SU-DHL-6 (cell line): ENCODE results near the gene SSC4D.
"Not testable (repeated sequence)": the region's sequence is repeated elsewhere in the genome, so short reads cannot be mapped to it uniquely, and the experiment has no call there.

Experiments
- H2AFZ ChIP-seq: fragments of 200-600 bp; sonication (generic); 2 replicates; pipeline ENCODE4 v1.6.1; 2014; ENCODE audit warnings: low read depth, mild to moderate bottlenecking, moderate library complexity, mixed read lengths, antibody characterized with exemption, low read length; ENCODE audit not compliant: severe bottlenecking
- H3F3A ChIP-seq: fragments of 200-600 bp; shearing (Covaris generic); 2 replicates; pipeline ENCODE4 v1.6.0; 2016; ENCODE audit warnings: antibody characterized with exemption, mild to moderate bottlenecking; ENCODE audit not compliant: insufficient read depth
- H3K27ac ChIP-seq: fragments of 200-600 bp; sonication (generic); 2 replicates; pipeline ENCODE4 v1.5.1; 2016; ENCODE audit warnings: low read depth, mild to moderate bottlenecking, low read length, moderate library complexity, mixed read lengths
- H3K27me3 ChIP-seq: fragments of 200-600 bp; sonication (generic), shearing (Covaris generic); 2 replicates; pipeline ENCODE4 v1.6.0; 2014; ENCODE audit warnings: mild to moderate bottlenecking, low read length
- H3K36me3 ChIP-seq: fragments of 200-600 bp; sonication (generic); 2 replicates; pipeline ENCODE4 v1.6.1; 2014; ENCODE audit warnings: mild to moderate bottlenecking, low read length, mixed read lengths
- H3K4me2 ChIP-seq: fragments of 300-600, 200-600 bp; shearing (Covaris generic), sonication (generic); 2 replicates; pipeline ENCODE4 v1.6.0; 2014; ENCODE audit warnings: low read length, low read depth, mild to moderate bottlenecking; ENCODE audit not compliant: poor library complexity, severe bottlenecking
- H3K4me3 ChIP-seq: fragments of 200-600 bp; sonication (generic); 2 replicates; pipeline ENCODE4 v1.5.1; 2014; ENCODE audit warnings: antibody characterized with exemption, low read length, mild to moderate bottlenecking, mixed read lengths; ENCODE audit not compliant: insufficient read depth, poor library complexity, severe bottlenecking
- H3K79me2 ChIP-seq: fragments of 200-600 bp; sonication (generic); 2 replicates; pipeline ENCODE4 v1.6.1; 2014; ENCODE audit warnings: mild to moderate bottlenecking, low read length, moderate library complexity; ENCODE audit not compliant: insufficient read depth
- H3K9ac ChIP-seq: fragments of 200-600 bp; sonication (generic); 2 replicates; pipeline ENCODE4 v1.7.0; 2014; ENCODE audit warnings: mild to moderate bottlenecking, low read length
- H3K9me2 ChIP-seq: fragments of 200-600 bp; sonication (generic); replicated peaks from 2 replicates; pipeline ENCODE4 v1.6.1; 2014; ENCODE audit warnings: low read length; ENCODE audit not compliant: insufficient read depth
- H3K9me3 ChIP-seq: fragments of 200-600 bp; sonication (generic); 2 replicates; pipeline ENCODE4 v1.6.1; 2014; ENCODE audit warnings: low read length, mixed read lengths; ENCODE audit not compliant: insufficient read depth
- H4K20me1 ChIP-seq: fragments of 200-600 bp; sonication (generic); 2 replicates; pipeline ENCODE4 v1.6.1; 2014; ENCODE audit warnings: low read depth, mild to moderate bottlenecking, antibody characterized with exemption, low read length, moderate library complexity, mixed read lengths
- CTCF ChIP-seq: fragments of 200-600 bp; sonication (generic); IDR thresholded peaks from one replicate; pipeline ENCODE4 v1.5.1; 2017; ENCODE audit warnings: antibody characterized with exemption, mild to moderate bottlenecking, low read length, moderate library complexity; ENCODE audit not compliant: insufficient read depth, poor library complexity, severe bottlenecking
- EZH2phosphoT487 ChIP-seq: fragments of 200-600 bp; sonication (generic), shearing (Covaris generic); conservative IDR thresholded peaks from 2 replicates; pipeline ENCODE4 v1.6.1; 2018; ENCODE audit warnings: mild to moderate bottlenecking, antibody characterized with exemption, low read length, moderate library complexity, mixed read lengths

SSC4D gene

GRCh38 chr7:76364198-76364584, 45.3 kb downstream of the SSC4D start:
- H2AFZ ChIP-seq = no peak overlapping the region
- H4K20me1 ChIP-seq = no peaks in the 10 kb centered on the region
- no peak overlapping the region for H3K4me3 ChIP-seq
- no peaks in the 10 kb centered on the region for H3K27me3 ChIP-seq
- no peaks in the 10 kb centered on the region for H3K9me3 ChIP-seq
- TF ChIP-seq EZH2phosphoT487 = no peak
- TF ChIP-seq CTCF = no peak
- H3K27ac ChIP-seq = no peak overlapping the region
- no peaks in the 10 kb centered on the region for H3K9me2 ChIP-seq
- no peak overlapping the region for H3K4me2 ChIP-seq
- no peak overlapping the region for H3K9ac ChIP-seq
- H3K36me3 ChIP-seq = no peaks in the 10 kb centered on the region
- H3K79me2 ChIP-seq = no peaks in the 10 kb centered on the region
- H3F3A ChIP-seq = peaks cover 4% of the 10 kb centered on the region; the same call in 1 of the 2 replicates

- not testable (repeated sequence) for H3F3A ChIP-seq, H3K27me3 ChIP-seq, H3K4me3 ChIP-seq, H3K4me2 ChIP-seq, H3K9me3 ChIP-seq, H3K9me2 ChIP-seq, H4K20me1 ChIP-seq, H3K27ac ChIP-seq, H3K79me2 ChIP-seq, H3K9ac ChIP-seq, H2AFZ ChIP-seq, H3K36me3 ChIP-seq
These were observed 45.7 kb downstream of the SSC4D start for GRCh38 chr7:76363754-76364153.

GRCh38 chr7:76359978-76360638, 49.4 kb downstream of the SSC4D start:
- TF ChIP-seq EZH2phosphoT487 = no peak
- no peak for TF ChIP-seq CTCF
- H3K9ac ChIP-seq = peak overlapping the region; percentile 99
- no peaks in the 10 kb centered on the region for H3K9me3 ChIP-seq
- H3K4me2 ChIP-seq = peak overlapping the region; percentile 79
- H3F3A ChIP-seq = peaks cover 4% of the 10 kb centered on the region; the same call in 1 of the 2 replicates
- peaks cover 25% of the 10 kb centered on the region for H3K36me3 ChIP-seq
- H3K27ac ChIP-seq = no peak overlapping the region
- H2AFZ ChIP-seq = peak overlapping the region; percentile 97
- H4K20me1 ChIP-seq = peaks cover 23% of the 10 kb centered on the region
- no peak overlapping the region for H3K4me3 ChIP-seq
- peaks cover 37% of the 10 kb centered on the region for H3K79me2 ChIP-seq
- no peaks in the 10 kb centered on the region for H3K27me3 ChIP-seq
- no peaks in the 10 kb centered on the region for H3K9me2 ChIP-seq

GRCh38 chr7:76359111-76359977, 50.2 kb downstream of the SSC4D start:
- peak overlapping the region; percentile 97 for H2AFZ ChIP-seq
- H3F3A ChIP-seq = peaks cover 4% of the 10 kb centered on the region; the same call in 1 of the 2 replicates
- no peaks in the 10 kb centered on the region for H3K9me3 ChIP-seq
- peak overlapping the region; percentile 79 for H3K4me2 ChIP-seq
- no peaks in the 10 kb centered on the region for H3K27me3 ChIP-seq
- peaks cover 30% of the 10 kb centered on the region for H4K20me1 ChIP-seq
- H3K4me3 ChIP-seq = peak overlapping the region; percentile 76
- peak overlapping the region; percentile 99 for H3K9ac ChIP-seq
- peaks cover 30% of the 10 kb centered on the region for H3K36me3 ChIP-seq
- no peak for TF ChIP-seq EZH2phosphoT487
- TF ChIP-seq CTCF = peak; percentile 77
- no peaks in the 10 kb centered on the region for H3K9me2 ChIP-seq
- peak overlapping the region; percentile 77 for H3K27ac ChIP-seq
- peaks cover 44% of the 10 kb centered on the region for H3K79me2 ChIP-seq
